Hepatocyte (in vitro differentiated cells): Measurements from ENCODE around the gene ALK.

Experiments
- EZH2 ChIP-seq: fragments of 200-600 bp; sonication (generic); IDR thresholded peaks from 2 replicates; pipeline ENCODE4 v1.6.1; 2016; ENCODE audit warnings: antibody characterized with exemption, mild to moderate bottlenecking, borderline replicate concordance
- EZH2phosphoT487 ChIP-seq: fragments of 200-600 bp; sonication (generic); IDR thresholded peaks from one replicate; pipeline ENCODE4 v1.6.1; 2018; ENCODE audit warnings: antibody characterized with exemption, mild to moderate bottlenecking, low read depth, moderate library complexity; ENCODE audit not compliant: unreplicated experiment, severe bottlenecking
- TF ChIP-seq, protein P1 (sequence below): fragments of 200-600 bp; sonication (generic); IDR thresholded peaks from 2 replicates; pipeline ENCODE4 v1.5.1; 2016; ENCODE audit warnings: antibody characterized with exemption, mild to moderate bottlenecking; ENCODE audit not compliant: poor library complexity

DNA sequence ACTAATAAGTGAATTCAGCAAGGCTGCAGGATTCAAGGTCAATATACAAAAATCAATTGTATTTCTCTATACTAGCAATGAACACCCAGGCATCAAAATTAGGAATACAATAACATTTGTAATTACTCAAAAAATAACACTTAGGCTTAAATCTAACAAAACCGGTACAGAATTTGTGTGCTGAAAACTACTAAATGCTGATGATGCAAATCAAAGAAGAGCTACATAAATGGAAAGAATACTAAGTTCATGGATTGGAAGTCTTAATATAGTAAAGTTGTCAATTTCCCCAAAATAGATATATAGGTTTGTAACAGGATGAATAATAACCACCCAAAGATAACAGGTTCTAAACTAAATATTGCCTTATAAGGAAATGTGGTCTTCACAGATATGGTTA lies 286.5 kb downstream of the ALK start:
- TF ChIP-seq EZH2, result no peak
- TF ChIP-seq, protein P1, sequence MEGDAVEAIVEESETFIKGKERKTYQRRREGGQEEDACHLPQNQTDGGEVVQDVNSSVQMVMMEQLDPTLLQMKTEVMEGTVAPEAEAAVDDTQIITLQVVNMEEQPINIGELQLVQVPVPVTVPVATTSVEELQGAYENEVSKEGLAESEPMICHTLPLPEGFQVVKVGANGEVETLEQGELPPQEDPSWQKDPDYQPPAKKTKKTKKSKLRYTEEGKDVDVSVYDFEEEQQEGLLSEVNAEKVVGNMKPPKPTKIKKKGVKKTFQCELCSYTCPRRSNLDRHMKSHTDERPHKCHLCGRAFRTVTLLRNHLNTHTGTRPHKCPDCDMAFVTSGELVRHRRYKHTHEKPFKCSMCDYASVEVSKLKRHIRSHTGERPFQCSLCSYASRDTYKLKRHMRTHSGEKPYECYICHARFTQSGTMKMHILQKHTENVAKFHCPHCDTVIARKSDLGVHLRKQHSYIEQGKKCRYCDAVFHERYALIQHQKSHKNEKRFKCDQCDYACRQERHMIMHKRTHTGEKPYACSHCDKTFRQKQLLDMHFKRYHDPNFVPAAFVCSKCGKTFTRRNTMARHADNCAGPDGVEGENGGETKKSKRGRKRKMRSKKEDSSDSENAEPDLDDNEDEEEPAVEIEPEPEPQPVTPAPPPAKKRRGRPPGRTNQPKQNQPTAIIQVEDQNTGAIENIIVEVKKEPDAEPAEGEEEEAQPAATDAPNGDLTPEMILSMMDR, result no peak
- no peak for TF ChIP-seq EZH2phosphoT487
